ENCODE measurements around the gene BPIFA3. TPM values are rescaled to one million over a fixed set of nuclear protein-coding genes. Genes with fewer than 3 reads are reported as not detected.
A peak's percentile ranks its signal among the peaks of the same experiment; 100 is the strongest.

BPIFA3 gene
- total and polyA plus RNA-seq, 2 experiments from 2014 or later: not detected

DNA sequence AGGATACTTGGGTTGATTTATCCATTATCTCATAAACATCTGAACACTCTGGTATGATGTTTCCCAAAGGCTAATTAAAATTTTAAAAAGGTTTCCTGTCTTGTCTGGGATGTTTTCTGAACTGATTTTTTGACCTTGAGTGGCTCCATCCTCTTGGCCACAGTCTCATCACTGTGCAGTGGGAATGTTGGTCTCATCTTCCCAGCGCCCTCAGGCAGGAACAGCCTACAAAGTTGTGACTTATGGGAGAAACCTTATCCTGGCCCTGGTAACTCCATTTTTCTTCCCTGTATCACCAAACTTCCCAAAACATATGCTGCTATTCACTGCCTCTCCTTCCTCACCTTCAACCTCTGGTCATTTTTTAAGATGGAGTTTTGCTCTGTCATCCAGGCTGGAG is 6.8 kb upstream of the BPIFA3 start (continued):
- TF ChIP-seq, protein P1, sequence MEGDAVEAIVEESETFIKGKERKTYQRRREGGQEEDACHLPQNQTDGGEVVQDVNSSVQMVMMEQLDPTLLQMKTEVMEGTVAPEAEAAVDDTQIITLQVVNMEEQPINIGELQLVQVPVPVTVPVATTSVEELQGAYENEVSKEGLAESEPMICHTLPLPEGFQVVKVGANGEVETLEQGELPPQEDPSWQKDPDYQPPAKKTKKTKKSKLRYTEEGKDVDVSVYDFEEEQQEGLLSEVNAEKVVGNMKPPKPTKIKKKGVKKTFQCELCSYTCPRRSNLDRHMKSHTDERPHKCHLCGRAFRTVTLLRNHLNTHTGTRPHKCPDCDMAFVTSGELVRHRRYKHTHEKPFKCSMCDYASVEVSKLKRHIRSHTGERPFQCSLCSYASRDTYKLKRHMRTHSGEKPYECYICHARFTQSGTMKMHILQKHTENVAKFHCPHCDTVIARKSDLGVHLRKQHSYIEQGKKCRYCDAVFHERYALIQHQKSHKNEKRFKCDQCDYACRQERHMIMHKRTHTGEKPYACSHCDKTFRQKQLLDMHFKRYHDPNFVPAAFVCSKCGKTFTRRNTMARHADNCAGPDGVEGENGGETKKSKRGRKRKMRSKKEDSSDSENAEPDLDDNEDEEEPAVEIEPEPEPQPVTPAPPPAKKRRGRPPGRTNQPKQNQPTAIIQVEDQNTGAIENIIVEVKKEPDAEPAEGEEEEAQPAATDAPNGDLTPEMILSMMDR (conservative IDR thresholded peaks at IDR 0.05; ENCODE audit: low read depth in 2 of 2): no peak
- TF ChIP-seq POLR2AphosphoS5 (IDR thresholded peaks at IDR 0.05; ENCODE audit: low read depth) (no peak), ZNF331 (CRISPR knock-in tag; IDR thresholded peaks at IDR 0.05; ENCODE audit: low read depth) (no peak), NANOG (IDR thresholded peaks at IDR 0.05; ENCODE audit: borderline replicate concordance) (no peak), EZH2phosphoT487 (IDR thresholded peaks at IDR 0.05; ENCODE audit: unreplicated experiment) (no peak), STAT1 (IDR thresholded peaks at IDR 0.05; ENCODE audit: unreplicated experiment) (no peak)
- TF ChIP-seq, protein P2, sequence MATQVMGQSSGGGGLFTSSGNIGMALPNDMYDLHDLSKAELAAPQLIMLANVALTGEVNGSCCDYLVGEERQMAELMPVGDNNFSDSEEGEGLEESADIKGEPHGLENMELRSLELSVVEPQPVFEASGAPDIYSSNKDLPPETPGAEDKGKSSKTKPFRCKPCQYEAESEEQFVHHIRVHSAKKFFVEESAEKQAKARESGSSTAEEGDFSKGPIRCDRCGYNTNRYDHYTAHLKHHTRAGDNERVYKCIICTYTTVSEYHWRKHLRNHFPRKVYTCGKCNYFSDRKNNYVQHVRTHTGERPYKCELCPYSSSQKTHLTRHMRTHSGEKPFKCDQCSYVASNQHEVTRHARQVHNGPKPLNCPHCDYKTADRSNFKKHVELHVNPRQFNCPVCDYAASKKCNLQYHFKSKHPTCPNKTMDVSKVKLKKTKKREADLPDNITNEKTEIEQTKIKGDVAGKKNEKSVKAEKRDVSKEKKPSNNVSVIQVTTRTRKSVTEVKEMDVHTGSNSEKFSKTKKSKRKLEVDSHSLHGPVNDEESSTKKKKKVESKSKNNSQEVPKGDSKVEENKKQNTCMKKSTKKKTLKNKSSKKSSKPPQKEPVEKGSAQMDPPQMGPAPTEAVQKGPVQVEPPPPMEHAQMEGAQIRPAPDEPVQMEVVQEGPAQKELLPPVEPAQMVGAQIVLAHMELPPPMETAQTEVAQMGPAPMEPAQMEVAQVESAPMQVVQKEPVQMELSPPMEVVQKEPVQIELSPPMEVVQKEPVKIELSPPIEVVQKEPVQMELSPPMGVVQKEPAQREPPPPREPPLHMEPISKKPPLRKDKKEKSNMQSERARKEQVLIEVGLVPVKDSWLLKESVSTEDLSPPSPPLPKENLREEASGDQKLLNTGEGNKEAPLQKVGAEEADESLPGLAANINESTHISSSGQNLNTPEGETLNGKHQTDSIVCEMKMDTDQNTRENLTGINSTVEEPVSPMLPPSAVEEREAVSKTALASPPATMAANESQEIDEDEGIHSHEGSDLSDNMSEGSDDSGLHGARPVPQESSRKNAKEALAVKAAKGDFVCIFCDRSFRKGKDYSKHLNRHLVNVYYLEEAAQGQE (IDR thresholded peaks at IDR 0.05; ENCODE audit: unreplicated experiment): no peak

DNA sequence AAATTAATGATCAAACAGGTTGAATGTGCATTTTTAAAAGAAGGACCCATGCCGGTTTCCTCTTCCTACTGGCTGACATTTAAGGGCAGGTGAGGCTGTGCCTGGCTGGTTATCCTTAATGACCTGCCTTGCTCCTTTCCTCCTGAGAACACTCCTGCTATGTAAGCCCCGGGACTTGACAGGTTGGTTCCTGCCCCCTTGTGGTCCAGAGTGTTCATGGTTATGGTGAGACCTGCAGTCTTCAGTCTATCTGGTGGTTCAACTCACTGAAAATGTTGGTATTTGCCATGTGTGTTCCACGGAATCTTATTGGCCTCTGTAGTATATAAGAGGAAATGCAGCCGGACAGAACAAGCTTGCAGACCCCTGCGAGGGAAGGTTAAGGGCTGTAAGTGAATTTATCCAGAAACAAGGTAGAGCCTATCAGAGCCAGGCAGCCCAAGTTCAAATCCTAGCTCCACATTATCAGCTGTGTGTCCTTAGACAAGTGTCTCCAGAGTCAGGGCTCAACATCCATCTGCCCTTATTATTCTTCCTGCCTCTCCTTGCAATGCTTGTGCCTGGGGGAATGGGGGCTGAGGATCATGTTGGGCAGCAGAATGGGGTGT is 5.2 kb upstream of the BPIFA3 start:
- DNase-seq (ENCODE audit: low spot score): peak; percentile 93
- Histone ChIP-seq H3K36me3 (ENCODE audit: insufficient read depth) (no peaks in the 10 kb centered on the region), H3K4me1 (ENCODE audit: insufficient read depth) (no peaks in the 10 kb centered on the region), H3K4me3 (no peak overlapping the region), H3K79me2 (replicated peaks; ENCODE audit: insufficient read depth) (no peaks in the 10 kb centered on the region), H3K27ac (ENCODE audit: low read depth) (no peak overlapping the region), H3K4me2 (no peak overlapping the region), H3K27me3 (ENCODE audit: insufficient read depth) (no peaks in the 10 kb centered on the region), H4K20me1 (replicated peaks; ENCODE audit: insufficient read depth) (no peaks in the 10 kb centered on the region), H2AFZ (no peak overlapping the region), H3F3A (replicated peaks; ENCODE audit: low read depth) (no peaks in the 10 kb centered on the region), H3K9me2 (ENCODE audit: insufficient read depth) (no peaks in the 10 kb centered on the region)
- Mint-ChIP-seq H3K4me1 (no peaks in the 10 kb centered on the region), H3K27ac (no peak overlapping the region), H3K4me3 (no peak overlapping the region), H3K27me3 (ENCODE audit: insufficient read depth, low read depth, poor library complexity) (peaks cover 7% of the 10 kb centered on the region), H3K9me3 (no peaks in the 10 kb centered on the region; the same call in 2 of the 3 replicates), H3K36me3 (ENCODE audit: low read depth) (no peaks in the 10 kb centered on the region)
- no peak for TF ChIP-seq EZH2phosphoT487 (IDR thresholded peaks at IDR 0.05; ENCODE audit: unreplicated experiment)
- TF ChIP-seq, protein P1 (conservative IDR thresholded peaks at IDR 0.05; ENCODE audit: low read depth in 2 of 2): peak; percentile 69 to 91
- TF ChIP-seq ZNF331 (CRISPR knock-in tag; IDR thresholded peaks at IDR 0.05; ENCODE audit: low read depth): no peak
- ATAC-seq: peak; percentile 96
